ENCODE data around the gene ALDH1L1. TPM values are rescaled to one million over a fixed set of nuclear protein-coding genes. Genes with fewer than 3 reads are reported as not detected.

ALDH1L1 gene
- total RNA-seq, 1 experiment from 2014 or later: 0.54 TPM

- no peak for DNase-seq (ENCODE audit: extremely low read depth, low read depth)
These were observed 44.8 kb downstream of the ALDH1L1 start for GRCh38 chr3:126135406-126136076.

- no peak for DNase-seq (ENCODE audit: extremely low read depth, low read depth)
These were observed 45.3 kb downstream of the ALDH1L1 start for GRCh38 chr3:126135071-126135405.

- DNase-seq (ENCODE audit: extremely low read depth, low read depth): peak; percentile 47
These were observed 46.0 kb downstream of the ALDH1L1 start for GRCh38 chr3:126134219-126134975.

GRCh38 chr3:126133606-126134005, 46.8 kb downstream of the ALDH1L1 start:
- no peak for DNase-seq (ENCODE audit: extremely low read depth, low read depth)

- DNase-seq (ENCODE audit: extremely low read depth, low read depth): no peak
These were observed 47.5 kb downstream of the ALDH1L1 start for GRCh38 chr3:126132751-126133511.

GRCh38 chr3:126131881-126132750, 48.3 kb downstream of the ALDH1L1 start:
- DNase-seq (ENCODE audit: extremely low read depth, low read depth): no peak

- no peak for DNase-seq (ENCODE audit: extremely low read depth, low read depth)
These were observed 49.2 kb downstream of the ALDH1L1 start for GRCh38 chr3:126130981-126131745.

- no peak for DNase-seq (ENCODE audit: extremely low read depth, low read depth)
These were observed 50.1 kb downstream of the ALDH1L1 start for GRCh38 chr3:126130081-126130855.

GRCh38 chr3:126129398-126129891, 50.9 kb downstream of the ALDH1L1 start:
- no peak for DNase-seq (ENCODE audit: extremely low read depth, low read depth)

GRCh38 chr3:126128504-126129397, 51.6 kb downstream of the ALDH1L1 start:
- no peak for DNase-seq (ENCODE audit: extremely low read depth, low read depth)

- DNase-seq (ENCODE audit: extremely low read depth, low read depth): no peak
These were observed 52.5 kb downstream of the ALDH1L1 start for GRCh38 chr3:126127904-126128303.

GRCh38 chr3:126127452-126127851, 52.9 kb downstream of the ALDH1L1 start:
- DNase-seq (ENCODE audit: extremely low read depth, low read depth): no peak

GRCh38 chr3:126126811-126127431, 53.5 kb downstream of the ALDH1L1 start:
- DNase-seq (ENCODE audit: extremely low read depth, low read depth): no peak

GRCh38 chr3:126126286-126126685, 54.1 kb downstream of the ALDH1L1 start:
- DNase-seq (ENCODE audit: extremely low read depth, low read depth): no peak

GRCh38 chr3:126125781-126126251, 54.6 kb downstream of the ALDH1L1 start:
- DNase-seq (ENCODE audit: extremely low read depth, low read depth): no peak

GRCh38 chr3:126125341-126125740, 55.0 kb downstream of the ALDH1L1 start:
- no peak for DNase-seq (ENCODE audit: extremely low read depth, low read depth)

GRCh38 chr3:126124896-126125295, 55.5 kb downstream of the ALDH1L1 start:
- DNase-seq (ENCODE audit: extremely low read depth, low read depth): no peak
